ENCODE measurements around the gene BRICD5. TPM values are rescaled to one million over a fixed set of nuclear protein-coding genes. Genes with fewer than 3 reads are reported as not detected.
"Not testable (repeated sequence)": the region's sequence is repeated elsewhere in the genome, so short reads cannot be mapped to it uniquely, and the experiment has no call there.

Gene BRICD5
- total RNA-seq, 1 donor from 2014 or later, result 2.2 TPM

- peak; percentile 100 for DNase-seq (ENCODE audit: low read depth in 2 of 2)
Measured at GRCh38 chr16:2223221-2223941, 12.7 kb upstream of the BRICD5 start, which contains the start of gene E4F1. Gene E4F1 (plus strand): TSS chr16:2223591. CDS start chr16:2223614, 23 bp downstream.

GRCh38 chr16:2216330-2216729 lies 5.7 kb upstream of the BRICD5 start:
- no peak for DNase-seq (ENCODE audit: low read depth in 2 of 2)

GRCh38 chr16:2214719-2214968 lies 4.0 kb upstream of the BRICD5 start, which contains the start of gene PGP:
Gene PGP (minus strand): TSS chr16:2214840. CDS start chr16:2214777, 63 bp downstream.
- no peak for DNase-seq (ENCODE audit: low read depth in 2 of 2)

GRCh38 chr16:2213817-2214718 lies 3.4 kb upstream of the BRICD5 start:
- DNase-seq (ENCODE audit: low read depth in 2 of 2), result peak; percentile 23 to 42

- DNase-seq (ENCODE audit: low read depth in 2 of 2), result no peak
Measured at GRCh38 chr16:2212362-2213324, 2.0 kb upstream of the BRICD5 start.

- DNase-seq (ENCODE audit: low read depth in 2 of 2), result no peak
Measured at GRCh38 chr16:2211923-2212347, 1.3 kb upstream of the BRICD5 start.

GRCh38 chr16:2210009-2210332 lies 692 bp downstream of the BRICD5 start:
- no peak for DNase-seq (ENCODE audit: low read depth in 2 of 2)

GRCh38 chr16:2209258-2210008 lies 1.2 kb downstream of the BRICD5 start:
- DNase-seq (ENCODE audit: low read depth in 2 of 2), result no peak

GRCh38 chr16:2208772-2209171 lies 1.9 kb downstream of the BRICD5 start:
- no peak for DNase-seq (ENCODE audit: low read depth in 2 of 2)

- no peak for DNase-seq (ENCODE audit: low read depth in 2 of 2)
Measured at GRCh38 chr16:2208308-2208707, 2.4 kb downstream of the BRICD5 start.

GRCh38 chr16:2207872-2208271 lies 2.8 kb downstream of the BRICD5 start:
- DNase-seq (ENCODE audit: low read depth in 2 of 2), result no peak

GRCh38 chr16:2206780-2207433 lies 3.8 kb downstream of the BRICD5 start:
- DNase-seq (ENCODE audit: low read depth in 2 of 2), result no peak

GRCh38 chr16:2206420-2206779 lies 4.3 kb downstream of the BRICD5 start:
- no peak for DNase-seq (ENCODE audit: low read depth in 2 of 2)

- DNase-seq (ENCODE audit: low read depth in 2 of 2), result no peak
Measured at GRCh38 chr16:2205967-2206313, 4.7 kb downstream of the BRICD5 start.

GRCh38 chr16:2205104-2205966 lies 5.3 kb downstream of the BRICD5 start, which contains the start of gene MLST8:
Gene MLST8 (plus strand): TSS chr16:2205454. CDS start chr16:2206086, 632 bp downstream.
- peak; percentile 87 to 93 for DNase-seq (ENCODE audit: low read depth in 2 of 2)

GRCh38 chr16:2204416-2205103 lies 6.1 kb downstream of the BRICD5 start:
- no peak for DNase-seq (ENCODE audit: low read depth in 2 of 2)

GRCh38 chr16:2203119-2203688 lies 7.5 kb downstream of the BRICD5 start:
- DNase-seq (ENCODE audit: low read depth in 2 of 2), result not testable (repeated sequence)

- DNase-seq (ENCODE audit: low read depth in 2 of 2), result no peak
Measured at GRCh38 chr16:2200313-2200712, 10.3 kb downstream of the BRICD5 start.

Data from lung microvascular endothelial cell (primary cell).